ENCODE results near the gene RAD51B.

Gene RAD51B

GRCh38 chr14:67998834-67999233 is 179.3 kb downstream of the RAD51B start:
- Mint-ChIP-seq H3K9me3 (peaks cover 6% of the 10 kb centered on the region), H3K27ac (no peak overlapping the region), H3K27me3 (no peaks in the 10 kb centered on the region), H3K36me3 (peaks cover 11% of the 10 kb centered on the region), H3K4me1 (no peaks in the 10 kb centered on the region), H3K4me3 (no peak overlapping the region)

- Mint-ChIP-seq H3K27ac (no peak overlapping the region), H3K9me3 (peaks cover 6% of the 10 kb centered on the region), H3K27me3 (no peaks in the 10 kb centered on the region), H3K4me3 (no peak overlapping the region), H3K4me1 (no peaks in the 10 kb centered on the region), H3K36me3 (peaks cover 11% of the 10 kb centered on the region)
Measured at GRCh38 chr14:67999290-67999689, 179.7 kb downstream of the RAD51B start.

GRCh38 chr14:67999705-68000384 is 180.3 kb downstream of the RAD51B start:
- Mint-ChIP-seq H3K27me3 (no peaks in the 10 kb centered on the region), H3K27ac (no peak overlapping the region), H3K4me1 (no peaks in the 10 kb centered on the region), H3K36me3 (peaks cover 11% of the 10 kb centered on the region), H3K9me3 (peaks cover 6% of the 10 kb centered on the region), H3K4me3 (no peak overlapping the region)

GRCh38 chr14:68000511-68000910 is 180.9 kb downstream of the RAD51B start:
- Mint-ChIP-seq H3K27me3 (no peaks in the 10 kb centered on the region), H3K9me3 (peaks cover 6% of the 10 kb centered on the region), H3K36me3 (peaks cover 9% of the 10 kb centered on the region), H3K4me3 (no peak overlapping the region), H3K27ac (no peak overlapping the region), H3K4me1 (no peaks in the 10 kb centered on the region)

GRCh38 chr14:68008491-68008890 is 188.9 kb downstream of the RAD51B start:
- Mint-ChIP-seq H3K36me3 (peaks cover 2% of the 10 kb centered on the region), H3K27ac (no peak overlapping the region), H3K4me3 (no peak overlapping the region), H3K9me3 (no peaks in the 10 kb centered on the region), H3K27me3 (no peaks in the 10 kb centered on the region), H3K4me1 (no peaks in the 10 kb centered on the region)

- Mint-ChIP-seq H3K4me3 (no peak overlapping the region), H3K4me1 (no peaks in the 10 kb centered on the region), H3K27me3 (no peaks in the 10 kb centered on the region), H3K27ac (no peak overlapping the region), H3K9me3 (peaks cover 7% of the 10 kb centered on the region), H3K36me3 (peaks cover 4% of the 10 kb centered on the region)
Measured at GRCh38 chr14:68011406-68012028, 191.9 kb downstream of the RAD51B start.

GRCh38 chr14:68012871-68013270 is 193.3 kb downstream of the RAD51B start:
- no peaks in the 10 kb centered on the region for H3K27me3 Mint-ChIP-seq
- peaks cover 4% of the 10 kb centered on the region for H3K36me3 Mint-ChIP-seq
- H3K27ac Mint-ChIP-seq, result no peak overlapping the region
- H3K4me1 Mint-ChIP-seq, result no peaks in the 10 kb centered on the region
- H3K9me3 Mint-ChIP-seq, result peaks cover 7% of the 10 kb centered on the region
- no peak overlapping the region for H3K4me3 Mint-ChIP-seq

GRCh38 chr14:68013326-68013725 is 193.7 kb downstream of the RAD51B start:
- no peak overlapping the region for H3K27ac Mint-ChIP-seq
- peaks cover 7% of the 10 kb centered on the region for H3K9me3 Mint-ChIP-seq
- H3K36me3 Mint-ChIP-seq, result peaks cover 4% of the 10 kb centered on the region
- H3K4me3 Mint-ChIP-seq, result no peak overlapping the region
- H3K27me3 Mint-ChIP-seq, result no peaks in the 10 kb centered on the region
- no peaks in the 10 kb centered on the region for H3K4me1 Mint-ChIP-seq

- H3K4me1 Mint-ChIP-seq, result no peaks in the 10 kb centered on the region
- H3K4me3 Mint-ChIP-seq, result no peak overlapping the region
- H3K36me3 Mint-ChIP-seq, result peaks cover 4% of the 10 kb centered on the region
- peaks cover 7% of the 10 kb centered on the region for H3K9me3 Mint-ChIP-seq
- no peak overlapping the region for H3K27ac Mint-ChIP-seq
- no peaks in the 10 kb centered on the region for H3K27me3 Mint-ChIP-seq
Measured at GRCh38 chr14:68014771-68015170, 195.2 kb downstream of the RAD51B start.

GRCh38 chr14:68015356-68016254 is 196.0 kb downstream of the RAD51B start:
- Mint-ChIP-seq H3K9me3 (peaks cover 7% of the 10 kb centered on the region), H3K27me3 (no peaks in the 10 kb centered on the region), H3K27ac (no peak overlapping the region), H3K4me1 (no peaks in the 10 kb centered on the region), H3K4me3 (no peak overlapping the region), H3K36me3 (peaks cover 4% of the 10 kb centered on the region)

GRCh38 chr14:68016255-68016914 is 196.8 kb downstream of the RAD51B start:
- Mint-ChIP-seq H3K9me3 (peaks cover 7% of the 10 kb centered on the region), H3K4me1 (no peaks in the 10 kb centered on the region), H3K4me3 (no peak overlapping the region), H3K27me3 (no peaks in the 10 kb centered on the region), H3K27ac (no peak overlapping the region), H3K36me3 (peaks cover 5% of the 10 kb centered on the region)

- H3K4me3 Mint-ChIP-seq, result no peak overlapping the region
- peaks cover 24% of the 10 kb centered on the region for H3K36me3 Mint-ChIP-seq
- no peaks in the 10 kb centered on the region for H3K4me1 Mint-ChIP-seq
- H3K27ac Mint-ChIP-seq, result no peak overlapping the region
- peaks cover 18% of the 10 kb centered on the region for H3K9me3 Mint-ChIP-seq
- no peaks in the 10 kb centered on the region for H3K27me3 Mint-ChIP-seq
Measured at GRCh38 chr14:68018598-68018997, 199.0 kb downstream of the RAD51B start.

- Mint-ChIP-seq H3K9me3 (peaks cover 12% of the 10 kb centered on the region), H3K27me3 (no peaks in the 10 kb centered on the region), H3K4me1 (no peaks in the 10 kb centered on the region), H3K27ac (no peak overlapping the region), H3K36me3 (peaks cover 23% of the 10 kb centered on the region), H3K4me3 (no peak overlapping the region)
Measured at GRCh38 chr14:68020493-68020892, 200.9 kb downstream of the RAD51B start.

GRCh38 chr14:68020999-68021663 is 201.6 kb downstream of the RAD51B start:
- Mint-ChIP-seq H3K27ac (no peak overlapping the region), H3K27me3 (no peaks in the 10 kb centered on the region), H3K36me3 (peaks cover 25% of the 10 kb centered on the region), H3K4me3 (no peak overlapping the region), H3K4me1 (no peaks in the 10 kb centered on the region), H3K9me3 (peaks cover 15% of the 10 kb centered on the region)

GRCh38 chr14:68027276-68027675 is 207.7 kb downstream of the RAD51B start:
- no peak overlapping the region for H3K4me3 Mint-ChIP-seq
- peaks cover 32% of the 10 kb centered on the region for H3K36me3 Mint-ChIP-seq
- peaks cover 30% of the 10 kb centered on the region for H3K9me3 Mint-ChIP-seq
- H3K27me3 Mint-ChIP-seq, result no peaks in the 10 kb centered on the region
- H3K27ac Mint-ChIP-seq, result no peak overlapping the region
- H3K4me1 Mint-ChIP-seq, result no peaks in the 10 kb centered on the region
